Neural cell (in vitro differentiated cells): ENCODE data around the gene MRPL28.

Experiments used
- EZH2 ChIP-seq: fragments of 200-600, 300-800 bp; shearing (Covaris generic), sonication (generic); IDR thresholded peaks from 2 replicates; pipeline ENCODE4 v1.6.1; 2014; ENCODE audit warnings: antibody characterized with exemption, low read length, borderline replicate concordance, mild to moderate bottlenecking; ENCODE audit not compliant: insufficient read depth, poor library complexity, severe bottlenecking
- MXI1 ChIP-seq: fragments of 450-650 bp; conservative IDR thresholded peaks from 2 replicates; pipeline ENCODE4 v1.6.1; 2014; ENCODE audit warnings: antibody characterized with exemption, mild to moderate bottlenecking; ENCODE audit not compliant: poor library complexity, severe bottlenecking
- TF ChIP-seq, protein P1 (sequence below): fragments of 450-650 bp; IDR thresholded peaks from 2 replicates; pipeline ENCODE4 v1.5.1; 2014; ENCODE audit warnings: antibody characterized with exemption, mild to moderate bottlenecking, moderate library complexity; ENCODE audit not compliant: poor library complexity, severe bottlenecking

DNA sequence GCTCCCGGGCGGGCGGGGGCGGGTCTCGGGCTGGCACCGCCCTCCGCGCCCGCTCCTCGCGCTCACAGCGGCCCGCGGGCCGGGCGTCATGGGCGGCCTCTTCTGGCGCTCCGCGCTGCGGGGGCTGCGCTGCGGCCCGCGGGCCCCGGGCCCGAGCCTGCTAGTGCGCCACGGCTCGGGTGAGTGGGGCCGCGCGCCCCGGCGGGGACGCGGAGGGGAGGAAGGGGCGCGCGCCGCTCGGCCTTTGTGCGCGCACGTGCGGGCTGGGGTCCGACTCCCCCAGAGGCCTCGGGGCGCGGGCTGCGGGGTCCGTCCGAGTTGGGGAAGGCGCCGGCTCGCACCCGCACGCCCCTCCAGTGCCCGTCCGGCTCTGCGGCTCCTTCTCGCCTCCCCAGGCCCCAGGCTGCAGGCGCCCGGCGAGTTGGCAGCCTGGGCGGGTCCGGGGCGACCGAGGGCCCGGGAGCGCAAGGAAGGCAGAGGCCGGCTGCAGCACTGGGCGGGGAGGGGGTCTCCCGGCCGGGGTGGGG, 26.9 kb upstream of the MRPL28 start, which contains the start of gene NME4:
- TF ChIP-seq MXI1 (peak; percentile 57), EZH2 (no peak)
- TF ChIP-seq, protein P1, sequence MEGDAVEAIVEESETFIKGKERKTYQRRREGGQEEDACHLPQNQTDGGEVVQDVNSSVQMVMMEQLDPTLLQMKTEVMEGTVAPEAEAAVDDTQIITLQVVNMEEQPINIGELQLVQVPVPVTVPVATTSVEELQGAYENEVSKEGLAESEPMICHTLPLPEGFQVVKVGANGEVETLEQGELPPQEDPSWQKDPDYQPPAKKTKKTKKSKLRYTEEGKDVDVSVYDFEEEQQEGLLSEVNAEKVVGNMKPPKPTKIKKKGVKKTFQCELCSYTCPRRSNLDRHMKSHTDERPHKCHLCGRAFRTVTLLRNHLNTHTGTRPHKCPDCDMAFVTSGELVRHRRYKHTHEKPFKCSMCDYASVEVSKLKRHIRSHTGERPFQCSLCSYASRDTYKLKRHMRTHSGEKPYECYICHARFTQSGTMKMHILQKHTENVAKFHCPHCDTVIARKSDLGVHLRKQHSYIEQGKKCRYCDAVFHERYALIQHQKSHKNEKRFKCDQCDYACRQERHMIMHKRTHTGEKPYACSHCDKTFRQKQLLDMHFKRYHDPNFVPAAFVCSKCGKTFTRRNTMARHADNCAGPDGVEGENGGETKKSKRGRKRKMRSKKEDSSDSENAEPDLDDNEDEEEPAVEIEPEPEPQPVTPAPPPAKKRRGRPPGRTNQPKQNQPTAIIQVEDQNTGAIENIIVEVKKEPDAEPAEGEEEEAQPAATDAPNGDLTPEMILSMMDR = no peak
